Cardiac septum (tissue), 1 donor: Measurements from ENCODE around the gene FAIM2. TPM values are rescaled to one million over a fixed set of nuclear protein-coding genes. Genes with fewer than 3 reads are reported as not detected.

Source experiments
- DNase-seq: peaks from one replicate; pipeline ENCODE4 v3.0.0-alpha.2; 2020; ENCODE audit warnings: low spot score
- intact Hi-C: fragments of 100-400 bp; cut with DNase I; formaldehyde crosslinking; loops from one replicate; pipeline ENCODE4 v1.14.0; 2022
- long read RNA-seq: library from polyadenylated mRNA; unstranded; transcript quantifications from one replicate; pipeline ENCODE4 v2.0.0, GENCODE V29; 2021
- total RNA-seq: library from RNA; stranded (reverse); fragmentation: NEBNext Ultra II Directional; extraction: Animal tissue kit (Norgen Biotek cat#: 25700); gene quantifications from one replicate; pipeline ENCODE4 v1.2.1, GENCODE V29; 2021
- donor health status: DM: no; HTN: no; CAD: no.

FAIM2 gene
- 1.7 TPM for total RNA-seq
- long read RNA-seq, partial matches to known transcripts = 0 of 2 reads
- long read RNA-seq, other reads (novel, unspliced or antisense) = 2 of 2 reads

- intact Hi-C loops = no loop called here
- DNase-seq = no peak
Observed at GRCh38 chr12:49903700-49904423, at the start of gene FAIM2. Gene FAIM2, minus strand, starts transcription at chr12:49903900. Its CDS starts 108 bp downstream, at chr12:49903792.

- intact Hi-C loops = no loop called here
- no peak for DNase-seq
Observed at GRCh38 chr12:49953151-49953550, 49.5 kb upstream of the FAIM2 start.

- intact Hi-C loops = no loop called here
Observed at GRCh38 chr12:49952391-49953055, 48.8 kb upstream of the FAIM2 start.

GRCh38 chr12:49951411-49952240, 47.9 kb upstream of the FAIM2 start:
- intact Hi-C loops = no loop called here
- DNase-seq = peak; percentile 64

More at GRCh38 chr12:49952391-49953055, 48.8 kb upstream of the FAIM2 start:
- DNase-seq = peak; percentile 66

- DNase-seq = no peak
- intact Hi-C loops = no loop called here
Observed at GRCh38 chr12:49950273-49951251, 46.9 kb upstream of the FAIM2 start, which contains the start of gene AQP2. Gene AQP2, plus strand, starts transcription at chr12:49950737. Its CDS starts 94 bp downstream, at chr12:49950831.

GRCh38 chr12:49949866-49950265, 46.2 kb upstream of the FAIM2 start:
- no peak for DNase-seq
- intact Hi-C loops = loop anchor here (5.0 kb wide), 1 partner anchor 83 kb away; no protein-coding TSS in a partner anchor

- peak; percentile 41 for DNase-seq
- intact Hi-C loops = loop anchor here (5.0 kb wide), 1 partner anchor 82 kb away; no protein-coding TSS in a partner anchor
Observed at GRCh38 chr12:49948866-49949845, 45.5 kb upstream of the FAIM2 start.

GRCh38 chr12:49947593-49948226, 44.0 kb upstream of the FAIM2 start:
- intact Hi-C loops = loop anchor here (5.0 kb wide), 1 partner anchor 80 kb away; no protein-coding TSS in a partner anchor
- DNase-seq = no peak

GRCh38 chr12:49946497-49946896, 42.8 kb upstream of the FAIM2 start:
- DNase-seq = no peak
- intact Hi-C loops = loop anchor here (5.0 kb wide), 1 partner anchor 79 kb away; no protein-coding TSS in a partner anchor

- DNase-seq = no peak
- intact Hi-C loops = loop anchor here (5.0 kb wide), 1 partner anchor 79 kb away; no protein-coding TSS in a partner anchor
Observed at GRCh38 chr12:49946086-49946485, 42.4 kb upstream of the FAIM2 start.

GRCh38 chr12:49945394-49946080, 41.8 kb upstream of the FAIM2 start:
- intact Hi-C loops = loop anchor here (5.0 kb wide), 1 partner anchor 78 kb away; no protein-coding TSS in a partner anchor
- DNase-seq = peak; percentile 91

GRCh38 chr12:49944718-49945117, 41.0 kb upstream of the FAIM2 start:
- peak; percentile 66 for DNase-seq
- intact Hi-C loops = loop anchor here (5.0 kb wide), 1 partner anchor 77 kb away; no protein-coding TSS in a partner anchor

GRCh38 chr12:49944046-49944445, 40.3 kb upstream of the FAIM2 start:
- intact Hi-C loops = no loop called here
- DNase-seq = no peak

GRCh38 chr12:49943625-49943960, 39.9 kb upstream of the FAIM2 start:
- no peak for DNase-seq
- intact Hi-C loops = no loop called here

GRCh38 chr12:49942921-49943624, 39.4 kb upstream of the FAIM2 start:
- no peak for DNase-seq
- intact Hi-C loops = no loop called here

GRCh38 chr12:49942512-49942893, 38.8 kb upstream of the FAIM2 start:
- intact Hi-C loops = no loop called here
- DNase-seq = no peak
